Stimulated activated CD4-positive, alpha-beta T cell treated with anti-CD3 and anti-CD28 coated beads, Interleukin-2, amount 100 ng/mL, for 4 hours (primary cell): ENCODE data around the gene HPN.
"Not testable (repeated sequence)": the region's sequence is repeated elsewhere in the genome, so short reads cannot be mapped to it uniquely, and the experiment has no call there.

Source experiments
- DNase-seq: peaks from one replicate; pipeline ENCODE4 v3.0.0-alpha.2; 2020; ENCODE audit warnings: low read depth

The HPN gene

GRCh38 chr19:35009424-35010415 is 31.8 kb upstream of the HPN start:
- no peak for DNase-seq

- no peak for DNase-seq
Measured at GRCh38 chr19:35011091-35011689, 30.3 kb upstream of the HPN start.

GRCh38 chr19:35011737-35012682 is 29.5 kb upstream of the HPN start:
- DNase-seq = no peak

- peak; percentile 62 for DNase-seq
Measured at GRCh38 chr19:35013041-35013819, 28.3 kb upstream of the HPN start.

GRCh38 chr19:35013820-35014754 is 27.4 kb upstream of the HPN start:
- no peak for DNase-seq

GRCh38 chr19:35014774-35015173 is 26.7 kb upstream of the HPN start:
- DNase-seq = not testable (repeated sequence)

- DNase-seq = no peak
Measured at GRCh38 chr19:35015270-35015953, 26.1 kb upstream of the HPN start.

GRCh38 chr19:35015954-35016351 is 25.6 kb upstream of the HPN start:
- no peak for DNase-seq

GRCh38 chr19:35017507-35017906 is 24.0 kb upstream of the HPN start:
- no peak for DNase-seq

GRCh38 chr19:35018379-35018778 is 23.1 kb upstream of the HPN start:
- no peak for DNase-seq

GRCh38 chr19:35019144-35019543 is 22.4 kb upstream of the HPN start:
- no peak for DNase-seq

- no peak for DNase-seq
Measured at GRCh38 chr19:35021016-35021415, 20.5 kb upstream of the HPN start.

- no peak for DNase-seq
Measured at GRCh38 chr19:35021596-35021995, 19.9 kb upstream of the HPN start.

- DNase-seq = no peak
Measured at GRCh38 chr19:35022460-35022859, 19.1 kb upstream of the HPN start.

GRCh38 chr19:35023428-35023827 is 18.1 kb upstream of the HPN start:
- DNase-seq = no peak

GRCh38 chr19:35024095-35024494 is 17.4 kb upstream of the HPN start:
- no peak for DNase-seq

- DNase-seq = no peak
Measured at GRCh38 chr19:35025969-35026368, 15.6 kb upstream of the HPN start.

GRCh38 chr19:35026418-35026817 is 15.1 kb upstream of the HPN start:
- no peak for DNase-seq

GRCh38 chr19:35027009-35027408 is 14.5 kb upstream of the HPN start:
- no peak for DNase-seq
